Activated CD8-positive, alpha-beta T cell treated with anti-CD3 and anti-CD28 coated beads, Interleukin-2, amount 10 ng/mL, durations not matched to agents 7 days and 5 days (primary cell): ENCODE data around the gene ADGRB2. TPM values are rescaled to one million over a fixed set of nuclear protein-coding genes. Genes with fewer than 3 reads are reported as not detected.

Experiments
- ATAC-seq: fragments of 150-1000 bp; cut with Tn5 transposase; one replicate; pipeline ENCODE4 v1.10.0; 2021; ENCODE audit warnings: moderate library complexity
- CTCF ChIA-PET: fragments of 350-600 bp; sonication (Branson Sonifier 250); formaldehyde crosslinking; loops from one replicate; lab custom pipeline; 2021; ENCODE audit warnings: antibody characterized with exemption; lab: Charles Lee
- POLR2A ChIA-PET: fragments of 350-600 bp; sonication (Branson Sonifier 250); formaldehyde crosslinking; loops from one replicate; lab custom pipeline; 2021; ENCODE audit warnings: antibody characterized with exemption; lab: Charles Lee
- DNase-seq: peaks from one replicate; pipeline ENCODE4 v3.0.0-alpha.2; 2020
- H3K27ac Mint-ChIP-seq: one replicate; pipeline ENCODE4 v1.8.0; 2021; ENCODE audit warnings: mild to moderate bottlenecking, mixed read lengths
- H3K27me3 Mint-ChIP-seq: one replicate; pipeline ENCODE4 v1.8.0; 2021; ENCODE audit warnings: low read depth, mixed read lengths
- H3K36me3 Mint-ChIP-seq: one replicate; pipeline ENCODE4 v1.8.0; 2021; ENCODE audit warnings: low read depth, mixed read lengths
- H3K4me1 Mint-ChIP-seq: one replicate; pipeline ENCODE4 v1.8.0; 2021; ENCODE audit warnings: low read depth, mixed read lengths
- H3K4me3 Mint-ChIP-seq: one replicate; pipeline ENCODE4 v1.8.0; 2021; ENCODE audit warnings: mild to moderate bottlenecking, mixed read lengths
- H3K9me3 Mint-ChIP-seq: one replicate; pipeline ENCODE4 v1.8.0; 2022; ENCODE audit warnings: mixed read lengths; ENCODE audit not compliant: insufficient read depth
- total RNA-seq, 2 experiments: library from RNA; stranded (reverse); gene quantifications; one replicate each; pipeline ENCODE4 v1.2.3, GENCODE V29; 2021

ADGRB2 gene
- total RNA-seq, 2 experiments from 2014 or later: 0.05 to 0.37 TPM

GRCh38 chr1:31691446-31691845, 72.7 kb downstream of the ADGRB2 start:
- H3K9me3 Mint-ChIP-seq: no peaks in the 10 kb centered on the region
- no peaks in the 10 kb centered on the region for H3K4me1 Mint-ChIP-seq
- ChIA-PET POLR2A (no interaction called here), CTCF (no interaction called here)
- DNase-seq: no peak
- peaks cover 9% of the 10 kb centered on the region for H3K27me3 Mint-ChIP-seq
- H3K27ac Mint-ChIP-seq: no peak overlapping the region
- H3K36me3 Mint-ChIP-seq: no peaks in the 10 kb centered on the region
- no peak for ATAC-seq
- H3K4me3 Mint-ChIP-seq: no peak overlapping the region

- H3K27me3 Mint-ChIP-seq: peaks cover 10% of the 10 kb centered on the region
- POLR2A ChIA-PET: no interaction called here
- no peaks in the 10 kb centered on the region for H3K4me1 Mint-ChIP-seq
- H3K27ac Mint-ChIP-seq: no peak overlapping the region
- DNase-seq (no peak), ATAC-seq (no peak)
- CTCF ChIA-PET: no interaction called here
- no peaks in the 10 kb centered on the region for H3K36me3 Mint-ChIP-seq
- no peak overlapping the region for H3K4me3 Mint-ChIP-seq
- H3K9me3 Mint-ChIP-seq: no peaks in the 10 kb centered on the region
Measured at GRCh38 chr1:31690921-31691320, 73.2 kb downstream of the ADGRB2 start.

GRCh38 chr1:31689854-31690253, 74.3 kb downstream of the ADGRB2 start:
- H3K36me3 Mint-ChIP-seq: no peaks in the 10 kb centered on the region
- POLR2A ChIA-PET: no interaction called here
- ATAC-seq (no peak), DNase-seq (no peak)
- H3K4me3 Mint-ChIP-seq: no peak overlapping the region
- H3K27me3 Mint-ChIP-seq: peaks cover 10% of the 10 kb centered on the region
- CTCF ChIA-PET: no interaction called here
- no peaks in the 10 kb centered on the region for H3K9me3 Mint-ChIP-seq
- H3K4me1 Mint-ChIP-seq: no peaks in the 10 kb centered on the region
- H3K27ac Mint-ChIP-seq: no peak overlapping the region

- Mint-ChIP-seq H3K36me3 (no peaks in the 10 kb centered on the region), H3K27me3 (peaks cover 10% of the 10 kb centered on the region), H3K9me3 (no peaks in the 10 kb centered on the region), H3K27ac (no peak overlapping the region), H3K4me1 (no peaks in the 10 kb centered on the region), H3K4me3 (no peak overlapping the region)
- POLR2A ChIA-PET: no interaction called here
- CTCF ChIA-PET: no interaction called here
- ATAC-seq: no peak
- no peak for DNase-seq
Measured at GRCh38 chr1:31689379-31689778, 74.8 kb downstream of the ADGRB2 start.

- Mint-ChIP-seq H3K9me3 (no peaks in the 10 kb centered on the region), H3K4me3 (no peak overlapping the region), H3K36me3 (no peaks in the 10 kb centered on the region), H3K27me3 (peaks cover 10% of the 10 kb centered on the region), H3K27ac (no peak overlapping the region), H3K4me1 (no peaks in the 10 kb centered on the region)
- CTCF ChIA-PET: no interaction called here
- no peak for DNase-seq
- POLR2A ChIA-PET: no interaction called here
- no peak for ATAC-seq
Measured at GRCh38 chr1:31688233-31688918, 75.8 kb downstream of the ADGRB2 start.

- no peaks in the 10 kb centered on the region for H3K36me3 Mint-ChIP-seq
- no peak for ATAC-seq
- DNase-seq: no peak
- H3K27me3 Mint-ChIP-seq: peaks cover 10% of the 10 kb centered on the region
- ChIA-PET POLR2A (no interaction called here), CTCF (no interaction called here)
- H3K27ac Mint-ChIP-seq: no peak overlapping the region
- no peaks in the 10 kb centered on the region for H3K9me3 Mint-ChIP-seq
- H3K4me3 Mint-ChIP-seq: no peak overlapping the region
- no peaks in the 10 kb centered on the region for H3K4me1 Mint-ChIP-seq
Measured at GRCh38 chr1:31687601-31688000, 76.5 kb downstream of the ADGRB2 start.

GRCh38 chr1:31685795-31686194, 78.3 kb downstream of the ADGRB2 start:
- Mint-ChIP-seq H3K9me3 (no peaks in the 10 kb centered on the region), H3K36me3 (no peaks in the 10 kb centered on the region), H3K27me3 (peaks cover 13% of the 10 kb centered on the region), H3K4me1 (no peaks in the 10 kb centered on the region), H3K27ac (no peak overlapping the region), H3K4me3 (no peak overlapping the region)
- DNase-seq: no peak
- CTCF ChIA-PET: no interaction called here
- POLR2A ChIA-PET: no interaction called here
- no peak for ATAC-seq

GRCh38 chr1:31683997-31684396, 80.1 kb downstream of the ADGRB2 start:
- H3K4me3 Mint-ChIP-seq: no peak overlapping the region
- no peak overlapping the region for H3K27ac Mint-ChIP-seq
- CTCF ChIA-PET: interaction anchor here (0.6 to 1.5 kb wide), 3 partner anchors 93 to 676 kb away, joined by 3 to 4 read pairs (median 3); no protein-coding TSS in a partner anchor
- H3K9me3 Mint-ChIP-seq: no peaks in the 10 kb centered on the region
- ATAC-seq: no peak
- peaks cover 14% of the 10 kb centered on the region for H3K27me3 Mint-ChIP-seq
- H3K4me1 Mint-ChIP-seq: no peaks in the 10 kb centered on the region
- POLR2A ChIA-PET: no interaction called here
- no peaks in the 10 kb centered on the region for H3K36me3 Mint-ChIP-seq
- DNase-seq: no peak

- CTCF ChIA-PET: interaction anchor here (1.2 kb wide), 1 partner anchor 26 kb away, joined by 3 read pairs; no protein-coding TSS in a partner anchor
- H3K4me3 Mint-ChIP-seq: no peak overlapping the region
Measured at GRCh38 chr1:31681415-31681814, 82.7 kb downstream of the ADGRB2 start.

GRCh38 chr1:31679676-31680230, 84.4 kb downstream of the ADGRB2 start:
- Mint-ChIP-seq H3K36me3 (no peaks in the 10 kb centered on the region), H3K4me1 (no peaks in the 10 kb centered on the region)
- ATAC-seq: no peak

More at GRCh38 chr1:31681415-31681814, 82.7 kb downstream of the ADGRB2 start:
- no peak for DNase-seq
- no peaks in the 10 kb centered on the region for H3K9me3 Mint-ChIP-seq
- no peaks in the 10 kb centered on the region for H3K36me3 Mint-ChIP-seq
- POLR2A ChIA-PET: no interaction called here
- H3K27ac Mint-ChIP-seq: no peak overlapping the region
- no peaks in the 10 kb centered on the region for H3K4me1 Mint-ChIP-seq
- peaks cover 11% of the 10 kb centered on the region for H3K27me3 Mint-ChIP-seq
- no peak for ATAC-seq

GRCh38 chr1:31679091-31679490, 85.0 kb downstream of the ADGRB2 start:
- Mint-ChIP-seq H3K36me3 (no peaks in the 10 kb centered on the region), H3K9me3 (no peaks in the 10 kb centered on the region), H3K27ac (no peak overlapping the region), H3K4me1 (no peaks in the 10 kb centered on the region), H3K4me3 (no peak overlapping the region), H3K27me3 (peaks cover 10% of the 10 kb centered on the region)
- no peak for DNase-seq
- no peak for ATAC-seq
- CTCF ChIA-PET: no interaction called here
- POLR2A ChIA-PET: no interaction called here

More at GRCh38 chr1:31679676-31680230, 84.4 kb downstream of the ADGRB2 start:
- H3K4me3 Mint-ChIP-seq: no peak overlapping the region
- ChIA-PET CTCF (no interaction called here), POLR2A (no interaction called here)
- no peak for DNase-seq
- peaks cover 10% of the 10 kb centered on the region for H3K27me3 Mint-ChIP-seq
- H3K9me3 Mint-ChIP-seq: no peaks in the 10 kb centered on the region
- no peak overlapping the region for H3K27ac Mint-ChIP-seq

GRCh38 chr1:31678681-31679080, 85.5 kb downstream of the ADGRB2 start:
- Mint-ChIP-seq H3K4me1 (no peaks in the 10 kb centered on the region), H3K27ac (no peak overlapping the region), H3K9me3 (no peaks in the 10 kb centered on the region), H3K27me3 (peaks cover 10% of the 10 kb centered on the region), H3K4me3 (no peak overlapping the region), H3K36me3 (no peaks in the 10 kb centered on the region)
- ATAC-seq: no peak
- ChIA-PET CTCF (interaction anchor here (1.5 kb wide), 1 partner anchor 67 kb away, joined by 3 read pairs; no protein-coding TSS in a partner anchor), POLR2A (no interaction called here)
- no peak for DNase-seq
